ENCODE measurements around the gene CLTRN.

CLTRN gene

GRCh38 chrX:15601932-15602331 lies 62.7 kb downstream of the CLTRN start:
- no peak for TF ChIP-seq CTCF (conservative IDR thresholded peaks at IDR 0.05; ENCODE audit: low read depth, low read length)
- no peak for DNase-seq (ENCODE audit: low read depth)
- H3K4me3 ChIP-seq (ENCODE audit: low read length): no peak overlapping the region

- no peak for TF ChIP-seq CTCF (conservative IDR thresholded peaks at IDR 0.05; ENCODE audit: low read depth, low read length)
- DNase-seq (ENCODE audit: low read depth): no peak
- H3K4me3 ChIP-seq (ENCODE audit: low read length): no peak within 1 kb of the TSS
Observed at GRCh38 chrX:15600745-15601144, 63.9 kb downstream of the CLTRN start, which contains the start of gene ACE2. Gene ACE2 (minus strand): TSS chrX:15600960. CDS start chrX:15600911, 49 bp downstream.

- no peak for DNase-seq (ENCODE audit: low read depth)
- TF ChIP-seq CTCF (conservative IDR thresholded peaks at IDR 0.05; ENCODE audit: low read depth, low read length): no peak
- no peak overlapping the region for H3K4me3 ChIP-seq (ENCODE audit: low read length)
Observed at GRCh38 chrX:15600049-15600448, 64.6 kb downstream of the CLTRN start.

GRCh38 chrX:15599461-15599860 lies 65.1 kb downstream of the CLTRN start:
- H3K4me3 ChIP-seq (ENCODE audit: low read length): no peak overlapping the region
- no peak for DNase-seq (ENCODE audit: low read depth)
- TF ChIP-seq CTCF (conservative IDR thresholded peaks at IDR 0.05; ENCODE audit: low read depth, low read length): no peak

- no peak for DNase-seq (ENCODE audit: low read depth)
- no peak for TF ChIP-seq CTCF (conservative IDR thresholded peaks at IDR 0.05; ENCODE audit: low read depth, low read length)
- H3K4me3 ChIP-seq (ENCODE audit: low read length): no peak overlapping the region
Observed at GRCh38 chrX:15598026-15598425, 66.6 kb downstream of the CLTRN start.

GRCh38 chrX:15594371-15594770 lies 70.2 kb downstream of the CLTRN start:
- no peak overlapping the region for H3K4me3 ChIP-seq (ENCODE audit: low read length)
- TF ChIP-seq CTCF (conservative IDR thresholded peaks at IDR 0.05; ENCODE audit: low read depth, low read length): peak; percentile 45
- DNase-seq (ENCODE audit: low read depth): no peak

GRCh38 chrX:15579778-15580747 lies 84.5 kb downstream of the CLTRN start:
- DNase-seq (ENCODE audit: low read depth): no peak
- no peak overlapping the region for H3K4me3 ChIP-seq (ENCODE audit: low read length)
- no peak for TF ChIP-seq CTCF (conservative IDR thresholded peaks at IDR 0.05; ENCODE audit: low read depth, low read length)
